Endothelial cell of hepatic sinusoid (primary cell): ENCODE data around the gene FAM163B.

Experiments used
- in situ Hi-C: cut with HindIII; loops from 2 replicates; pipeline ENCODE4 v1.10.0; 2017; ENCODE audit warnings: low sequenced_read_pairs

Gene FAM163B

GRCh38 chr9:133601746-133602145 is 7.4 kb downstream of the FAM163B start:
- in situ Hi-C loops, result no loop called here

- in situ Hi-C loops, result no loop called here
Observed at GRCh38 chr9:133600739-133601138, 8.4 kb downstream of the FAM163B start.

- in situ Hi-C loops, result loop anchor here (5.0 kb wide), 2 partner anchors 72 to 73 kb away; no protein-coding TSS in a partner anchor
Observed at GRCh38 chr9:133599470-133600173, 9.6 kb downstream of the FAM163B start.

GRCh38 chr9:133598978-133599377 is 10.2 kb downstream of the FAM163B start:
- in situ Hi-C loops, result loop anchor here (5.0 kb wide), 2 partner anchors 72 to 73 kb away; no protein-coding TSS in a partner anchor

GRCh38 chr9:133597316-133597957 is 11.8 kb downstream of the FAM163B start:
- in situ Hi-C loops, result loop anchor here (5.0 kb wide), 2 partner anchors 70 to 75 kb away; no protein-coding TSS in a partner anchor

- in situ Hi-C loops, result loop anchor here (5.0 kb wide), 2 partner anchors 69 to 76 kb away; no protein-coding TSS in a partner anchor
Observed at GRCh38 chr9:133595910-133596309, 13.3 kb downstream of the FAM163B start.

- in situ Hi-C loops, result no loop called here
Observed at GRCh38 chr9:133594310-133594709, 14.9 kb downstream of the FAM163B start.

GRCh38 chr9:133593587-133594253 is 15.5 kb downstream of the FAM163B start:
- in situ Hi-C loops, result no loop called here

GRCh38 chr9:133592731-133593409 is 16.3 kb downstream of the FAM163B start:
- in situ Hi-C loops, result no loop called here

- in situ Hi-C loops, result no loop called here
Observed at GRCh38 chr9:133591985-133592384, 17.2 kb downstream of the FAM163B start.

- in situ Hi-C loops, result no loop called here
Observed at GRCh38 chr9:133591116-133591910, 17.9 kb downstream of the FAM163B start.

- in situ Hi-C loops, result no loop called here
Observed at GRCh38 chr9:133590231-133590855, 18.8 kb downstream of the FAM163B start.

- in situ Hi-C loops, result no loop called here
Observed at GRCh38 chr9:133589454-133590227, 19.5 kb downstream of the FAM163B start.

GRCh38 chr9:133587466-133587865 is 21.7 kb downstream of the FAM163B start:
- in situ Hi-C loops, result no loop called here

- in situ Hi-C loops, result no loop called here
Observed at GRCh38 chr9:133587051-133587450, 22.1 kb downstream of the FAM163B start.

GRCh38 chr9:133585481-133586351 is 23.5 kb downstream of the FAM163B start:
- in situ Hi-C loops, result no loop called here

GRCh38 chr9:133584559-133585476 is 24.4 kb downstream of the FAM163B start:
- in situ Hi-C loops, result no loop called here
